Breast epithelium (tissue), 3 donors: ENCODE data around the gene TENM4.

Source experiments
- POLR2A ChIP-seq: fragments of 450-650 bp; IDR thresholded peaks from one replicate; pipeline ENCODE4 v1.6.1; 2016; ENCODE audit warnings: antibody characterized with exemption, mild to moderate bottlenecking, moderate library complexity
- TF ChIP-seq, protein P1 (sequence below), 3 donors: fragments of 450-650 bp; IDR thresholded peaks; one replicate each; pipeline ENCODE4 v1.5.1; 2016 to 2017; ENCODE audit warnings: antibody characterized with exemption in 3 of 3, mild to moderate bottlenecking in 3 of 3, moderate library complexity in 3 of 3

DNA sequence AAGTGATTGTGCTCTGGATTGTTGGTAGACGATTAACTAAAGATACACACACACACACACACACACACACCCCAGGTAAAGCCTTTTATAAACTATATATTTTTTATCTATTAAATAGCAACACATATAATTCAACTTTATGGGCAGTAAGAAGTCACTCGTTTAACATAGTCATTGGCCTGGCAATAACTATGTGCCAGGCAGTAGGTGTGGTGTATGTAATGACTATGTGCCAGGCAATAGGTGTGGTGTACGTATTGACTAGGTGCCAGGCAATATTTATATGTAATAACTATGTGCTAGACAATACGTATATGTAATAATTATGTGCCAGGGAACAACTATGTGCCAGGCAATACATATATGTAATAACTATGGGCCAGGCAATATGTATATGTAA lies 40.0 kb upstream of the TENM4 start:
- TF ChIP-seq, protein P1, sequence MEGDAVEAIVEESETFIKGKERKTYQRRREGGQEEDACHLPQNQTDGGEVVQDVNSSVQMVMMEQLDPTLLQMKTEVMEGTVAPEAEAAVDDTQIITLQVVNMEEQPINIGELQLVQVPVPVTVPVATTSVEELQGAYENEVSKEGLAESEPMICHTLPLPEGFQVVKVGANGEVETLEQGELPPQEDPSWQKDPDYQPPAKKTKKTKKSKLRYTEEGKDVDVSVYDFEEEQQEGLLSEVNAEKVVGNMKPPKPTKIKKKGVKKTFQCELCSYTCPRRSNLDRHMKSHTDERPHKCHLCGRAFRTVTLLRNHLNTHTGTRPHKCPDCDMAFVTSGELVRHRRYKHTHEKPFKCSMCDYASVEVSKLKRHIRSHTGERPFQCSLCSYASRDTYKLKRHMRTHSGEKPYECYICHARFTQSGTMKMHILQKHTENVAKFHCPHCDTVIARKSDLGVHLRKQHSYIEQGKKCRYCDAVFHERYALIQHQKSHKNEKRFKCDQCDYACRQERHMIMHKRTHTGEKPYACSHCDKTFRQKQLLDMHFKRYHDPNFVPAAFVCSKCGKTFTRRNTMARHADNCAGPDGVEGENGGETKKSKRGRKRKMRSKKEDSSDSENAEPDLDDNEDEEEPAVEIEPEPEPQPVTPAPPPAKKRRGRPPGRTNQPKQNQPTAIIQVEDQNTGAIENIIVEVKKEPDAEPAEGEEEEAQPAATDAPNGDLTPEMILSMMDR (IDR thresholded peaks at IDR 0.05): no peak
- TF ChIP-seq POLR2A: no peak
